A549 (cell line): Measurements from ENCODE around the gene EXOC6. TPM values are rescaled to one million over a fixed set of nuclear protein-coding genes. Genes with fewer than 3 reads are reported as not detected.

Source experiments
- ATAC-seq, 2 experiments: fragments of 200-7000 bp in 1 of 2; fragments of >200 bp in 1 of 2; cut with Nextera tagmentation in 1 of 2; cut with Tn5 transposase in 1 of 2; 3 replicates each; pipeline versions ENCODE4 v1.8.0 to v1.9.1; 2018 to 2020; ENCODE audit warnings: mild to moderate bottlenecking in 1 of 2, moderate library complexity in 1 of 2
- CTCF ChIA-PET: fragments of 300-600 bp; sonication (Branson Sonifier 250); formaldehyde crosslinking; extraction: SDS; loops from one replicate; lab custom pipeline; 2021; ENCODE audit warnings: antibody characterized with exemption, inconsistent platforms; lab: Yijun Ruan, JAX
- POLR2A ChIA-PET: fragments of 350-600 bp; formaldehyde crosslinking; extraction: SDS; loops from one replicate; lab custom pipeline; 2021; ENCODE audit warnings: antibody characterized with exemption, inconsistent platforms; lab: Yijun Ruan, JAX
- DNase-seq, 2 experiments: peaks; one replicate each; pipeline versions ENCODE4 v3.0.0 to v3.0.0-alpha.2; 2011 to 2016; ENCODE audit warnings: low read depth in 1 of 2, low spot score in 1 of 2
- FAIRE-seq: peaks from 2 replicates; lab custom pipeline; 2011; peaks lifted over from hg19 to GRCh38; lab: Jason Lieb, UNC
- H3K27ac ChIP-seq, 2 experiments: fragments of >200 bp; sonication (Bioruptor Twin); formaldehyde crosslinking; 3 replicates each; pipeline ENCODE4 v1.5.1; 2016 to 2017
- H3K4me1 ChIP-seq: fragments of >200 bp; sonication (Bioruptor Twin); formaldehyde crosslinking; 3 replicates; pipeline ENCODE4 v1.6.1; 2016
- H3K4me2 ChIP-seq: fragments of >200 bp; sonication (Bioruptor Twin); formaldehyde crosslinking; 3 replicates; pipeline ENCODE4 v1.6.1; 2016
- H3K4me3 ChIP-seq: fragments of >200 bp; sonication (Bioruptor Twin); formaldehyde crosslinking; 3 replicates; pipeline ENCODE4 v1.5.1; 2016
- H3K9me3 ChIP-seq: fragments of >200 bp; sonication (Bioruptor Twin); formaldehyde crosslinking; 3 replicates; pipeline ENCODE4 v1.6.1; 2016
- CBX2 ChIP-seq: fragments of 200-600 bp; sonication (generic); IDR thresholded peaks from 2 replicates; pipeline ENCODE4 v1.6.1; 2016; ENCODE audit warnings: low read depth, mild to moderate bottlenecking, borderline replicate concordance
- CBX8 ChIP-seq: fragments of 200-600 bp; sonication (generic); IDR thresholded peaks from 2 replicates; pipeline ENCODE4 v1.6.1; 2016
- CEBPB ChIP-seq, 2 experiments: fragments of >200 bp in 1 of 2; sonication (Bioruptor Twin) in 1 of 2; formaldehyde crosslinking in 1 of 2; IDR thresholded peaks; 2 replicates each; pipeline ENCODE4 v1.6.1; 2012 to 2016
- EHMT2 ChIP-seq: fragments of 200-600 bp; sonication (generic); IDR thresholded peaks from 2 replicates; pipeline ENCODE4 v1.6.1; 2016; ENCODE audit warnings: antibody characterized with exemption, low read depth, mild to moderate bottlenecking, moderate library complexity
- EP300 ChIP-seq, 2 experiments: fragments of >200 bp; sonication (Bioruptor Twin); formaldehyde crosslinking; IDR thresholded peaks; 2 replicates in 1 of 2; 3 replicates in 1 of 2; pipeline ENCODE4 v1.6.1; 2016 to 2017
- ESRRA ChIP-seq: fragments of 150-350 bp; IDR thresholded peaks from 2 replicates; pipeline ENCODE4 v1.6.1; 2014; ENCODE audit warnings: mild to moderate bottlenecking, low read length, borderline replicate concordance
- FOSB ChIP-seq: fragments of 250-450 bp; sonication (Bioruptor Pico); IDR thresholded peaks from 2 replicates; pipeline ENCODE4 v1.5.0; 2020; ENCODE audit warnings: mild to moderate bottlenecking, moderate library complexity
- HOXB13 ChIP-seq: fragments of 250-450 bp; sonication (Bioruptor Pico); IDR thresholded peaks from 2 replicates; pipeline ENCODE4 v1.5.0; 2020; ENCODE audit warnings: low read depth, mild to moderate bottlenecking, moderate library complexity
- JUN ChIP-seq, 2 experiments: fragments of >200 bp; sonication (Bioruptor Twin); formaldehyde crosslinking; IDR thresholded peaks; 2 replicates in 1 of 2; 3 replicates in 1 of 2; pipeline ENCODE4 v1.6.1; 2016 to 2017
- KDM5A ChIP-seq: fragments of 200-600 bp; sonication (generic); IDR thresholded peaks from 2 replicates; pipeline ENCODE4 v1.6.1; 2016; ENCODE audit warnings: antibody characterized with exemption, mild to moderate bottlenecking
- MYC ChIP-seq: IDR thresholded peaks from 2 replicates; pipeline ENCODE4 v1.6.1; 2012; ENCODE audit warnings: mild to moderate bottlenecking, inconsistent platforms, low read length, improper control_type of control experiment, borderline replicate concordance
- RAD21 ChIP-seq, 2 experiments: fragments of >200 bp in 1 of 2; sonication (Bioruptor Twin) in 1 of 2; formaldehyde crosslinking in 1 of 2; IDR thresholded peaks in 1 of 2; conservative IDR thresholded peaks in 1 of 2; 2 replicates in 1 of 2; 3 replicates in 1 of 2; pipeline ENCODE4 v1.6.1; 2012 to 2018; ENCODE audit warnings: inconsistent platforms in 1 of 2
- REST ChIP-seq: fragments of 200-600 bp; sonication (generic); IDR thresholded peaks from 2 replicates; pipeline ENCODE4 v1.6.1; 2016; ENCODE audit warnings: antibody characterized with exemption, mild to moderate bottlenecking, moderate library complexity
- SMC3 ChIP-seq: fragments of >200 bp; sonication (Bioruptor Twin); formaldehyde crosslinking; IDR thresholded peaks from 3 replicates; pipeline ENCODE4 v1.6.1; 2018; ENCODE audit warnings: inconsistent platforms
- TFCP2L1 ChIP-seq: fragments of 250-450 bp; sonication (Bioruptor Pico); IDR thresholded peaks from 2 replicates; pipeline ENCODE4 v1.5.0; 2021; ENCODE audit warnings: mild to moderate bottlenecking
- TP53 ChIP-seq: fragments of 250-450 bp; sonication (Bioruptor Pico); IDR thresholded peaks from 2 replicates; pipeline ENCODE4 v1.5.0; 2021; ENCODE audit warnings: mild to moderate bottlenecking, moderate library complexity
- ZC3H11A ChIP-seq: fragments of 450-650 bp; IDR thresholded peaks from 2 replicates; pipeline ENCODE4 v1.6.1; 2014; ENCODE audit warnings: antibody characterized with exemption, mild to moderate bottlenecking
- ZSCAN20 ChIP-seq: fragments of 250-450 bp; sonication (Bioruptor Pico); IDR thresholded peaks from 2 replicates; pipeline ENCODE4 v1.8.0; 2022; ENCODE audit warnings: mild to moderate bottlenecking, moderate library complexity
- WGBS: methylation state at CpG from one replicate; pipeline ENCODE4 v1.1.6; 2017; ENCODE audit errors: missing lambda C conversion rate; 5-methylcytosine and 5-hydroxymethylcytosine counted together
- polyA plus RNA-seq, 4 experiments: library from polyadenylated mRNA; depleted of rRNA in 3 of 4; stranded (reverse); fragments of >200 nt; fragmentation: RNase III in 1 of 4; extraction: RNeasy Plus Mini Kit Qiagen cat#74134 plus additional on column Dnase treatment in 1 of 4; gene quantifications; 2 replicates in 3 of 4; 3 replicates in 1 of 4; pipeline ENCODE4 v1.2.3, GENCODE V29; 2011 to 2017
- TF ChIP-seq, protein P1 (sequence below): fragments of 250-450 bp; sonication (Bioruptor Pico); IDR thresholded peaks from 2 replicates; pipeline ENCODE4 v1.5.0; 2020; ENCODE audit warnings: low read depth, mild to moderate bottlenecking, moderate library complexity
- TF ChIP-seq, protein P2 (sequence below): IDR thresholded peaks from 2 replicates; pipeline ENCODE4 v1.6.1; 2012; ENCODE audit warnings: low read depth, borderline replicate concordance
- TF ChIP-seq, protein P3 (sequence below): IDR thresholded peaks from 2 replicates; pipeline ENCODE4 v1.6.1; 2012
- TF ChIP-seq, protein P4 (sequence below): fragments of >200 bp; sonication (Bioruptor Twin); formaldehyde crosslinking; IDR thresholded peaks from 3 replicates; pipeline ENCODE4 v1.5.1; 2016

EXOC6 gene
- polyA plus RNA-seq, 2 of the 4 experiments (the other 2 are of a cell fraction), result 16.8 to 48.5 TPM

DNA sequence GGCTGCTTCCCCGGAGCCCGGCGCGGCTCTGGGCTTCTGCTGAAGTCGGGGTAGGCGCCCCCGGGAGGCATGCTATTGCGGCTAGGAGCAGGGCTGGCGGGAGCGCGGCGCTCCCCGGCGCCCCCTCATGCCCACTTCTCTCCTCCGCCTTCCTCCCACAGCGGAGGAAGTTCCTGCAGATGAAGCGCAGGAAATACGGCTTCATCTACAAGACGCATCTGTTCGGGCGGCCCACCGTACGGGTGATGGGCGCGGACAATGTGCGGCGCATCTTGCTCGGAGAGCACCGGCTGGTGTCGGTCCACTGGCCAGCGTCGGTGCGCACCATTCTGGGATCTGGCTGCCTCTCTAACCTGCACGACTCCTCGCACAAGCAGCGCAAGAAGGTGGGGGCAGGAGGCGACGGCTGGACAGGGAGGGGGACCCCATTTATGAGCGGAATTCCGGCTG, 225.9 kb downstream of the EXOC6 start:
- no peak for FAIRE-seq
- TF ChIP-seq, protein P1, sequence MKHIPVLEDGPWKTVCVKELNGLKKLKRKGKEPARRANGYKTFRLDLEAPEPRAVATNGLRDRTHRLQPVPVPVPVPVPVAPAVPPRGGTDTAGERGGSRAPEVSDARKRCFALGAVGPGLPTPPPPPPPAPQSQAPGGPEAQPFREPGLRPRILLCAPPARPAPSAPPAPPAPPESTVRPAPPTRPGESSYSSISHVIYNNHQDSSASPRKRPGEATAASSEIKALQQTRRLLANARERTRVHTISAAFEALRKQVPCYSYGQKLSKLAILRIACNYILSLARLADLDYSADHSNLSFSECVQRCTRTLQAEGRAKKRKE, result no peak
- TF ChIP-seq ZC3H11A (no peak), SMC3 (peak; percentile 67), HOXB13 (CRISPR knock-in tag) (no peak), RAD21 (conservative IDR thresholded peaks at IDR 0.05 in 1 of 2, IDR thresholded peaks at IDR 0.05 in 1 of 2) (peak; percentile 29 to 54; a peak in 4 of 5 replicates), EHMT2 (no peak)
- TF ChIP-seq, protein P2, sequence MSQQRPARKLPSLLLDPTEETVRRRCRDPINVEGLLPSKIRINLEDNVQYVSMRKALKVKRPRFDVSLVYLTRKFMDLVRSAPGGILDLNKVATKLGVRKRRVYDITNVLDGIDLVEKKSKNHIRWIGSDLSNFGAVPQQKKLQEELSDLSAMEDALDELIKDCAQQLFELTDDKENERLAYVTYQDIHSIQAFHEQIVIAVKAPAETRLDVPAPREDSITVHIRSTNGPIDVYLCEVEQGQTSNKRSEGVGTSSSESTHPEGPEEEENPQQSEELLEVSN, result 0 out of 2 replicates have a peak, but pooled peaks have one; percentile 28
- TF ChIP-seq, protein P3, sequence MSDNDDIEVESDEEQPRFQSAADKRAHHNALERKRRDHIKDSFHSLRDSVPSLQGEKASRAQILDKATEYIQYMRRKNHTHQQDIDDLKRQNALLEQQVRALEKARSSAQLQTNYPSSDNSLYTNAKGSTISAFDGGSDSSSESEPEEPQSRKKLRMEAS, result peak; percentile 47; the same call in 1 of the 2 replicates
- TF ChIP-seq, protein P4, sequence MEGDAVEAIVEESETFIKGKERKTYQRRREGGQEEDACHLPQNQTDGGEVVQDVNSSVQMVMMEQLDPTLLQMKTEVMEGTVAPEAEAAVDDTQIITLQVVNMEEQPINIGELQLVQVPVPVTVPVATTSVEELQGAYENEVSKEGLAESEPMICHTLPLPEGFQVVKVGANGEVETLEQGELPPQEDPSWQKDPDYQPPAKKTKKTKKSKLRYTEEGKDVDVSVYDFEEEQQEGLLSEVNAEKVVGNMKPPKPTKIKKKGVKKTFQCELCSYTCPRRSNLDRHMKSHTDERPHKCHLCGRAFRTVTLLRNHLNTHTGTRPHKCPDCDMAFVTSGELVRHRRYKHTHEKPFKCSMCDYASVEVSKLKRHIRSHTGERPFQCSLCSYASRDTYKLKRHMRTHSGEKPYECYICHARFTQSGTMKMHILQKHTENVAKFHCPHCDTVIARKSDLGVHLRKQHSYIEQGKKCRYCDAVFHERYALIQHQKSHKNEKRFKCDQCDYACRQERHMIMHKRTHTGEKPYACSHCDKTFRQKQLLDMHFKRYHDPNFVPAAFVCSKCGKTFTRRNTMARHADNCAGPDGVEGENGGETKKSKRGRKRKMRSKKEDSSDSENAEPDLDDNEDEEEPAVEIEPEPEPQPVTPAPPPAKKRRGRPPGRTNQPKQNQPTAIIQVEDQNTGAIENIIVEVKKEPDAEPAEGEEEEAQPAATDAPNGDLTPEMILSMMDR, result peak; percentile 59
- Histone ChIP-seq H3K4me1 (peaks cover 22% of the 10 kb centered on the region; the same call in 2 of the 3 replicates), H3K4me2 (peak overlapping the region; percentile 96), H3K27ac (peak overlapping the region; percentile 57 to 86), H3K9me3 (no peaks in the 10 kb centered on the region), H3K4me3 (peak overlapping the region; percentile 61)
- POLR2A ChIA-PET, result interaction anchor here (1.2 kb wide), 1 partner anchor 182 kb away, joined by 4 read pairs; no protein-coding TSS in a partner anchor
- CTCF ChIA-PET, result interaction anchor here (0.6 to 8.8 kb wide), 13 partner anchors 18 to 333 kb away, joined by 3 to 88 read pairs (median 4); no protein-coding TSS in a partner anchor
- 0% methylated on average over 6 of the region's 40 CpGs for WGBS
- peak; percentile 61 to 71 for DNase-seq
- ATAC-seq, result peak; percentile 77 to 81

GRCh38 chr10:93074597-93075368, 226.5 kb downstream of the EXOC6 start:
- no peak for FAIRE-seq
- peak overlapping the region; percentile 96 for H3K4me2 ChIP-seq
- no peaks in the 10 kb centered on the region for H3K9me3 ChIP-seq
- TF ChIP-seq FOSB (CRISPR knock-in tag) (no peak), SMC3 (no peak), TP53 (CRISPR knock-in tag) (no peak), MYC (no peak)
- peak overlapping the region; percentile 61 for H3K4me3 ChIP-seq
- 89% methylated on average over 65 of the region's 67 CpGs for WGBS
- no peak for DNase-seq
- CTCF ChIA-PET, result interaction anchor here (0.6 to 8.8 kb wide), 13 partner anchors 10 to 275 kb away, joined by 3 to 88 read pairs (median 4); no protein-coding TSS in a partner anchor
- peaks cover 26% of the 10 kb centered on the region; the same call in 2 of the 3 replicates for H3K4me1 ChIP-seq
- peak overlapping the region; percentile 57 to 86 for H3K27ac ChIP-seq
- no peak for ATAC-seq
- POLR2A ChIA-PET, result interaction anchor here (1.2 kb wide), 1 partner anchor 183 kb away, joined by 4 read pairs; no protein-coding TSS in a partner anchor

GRCh38 chr10:93075369-93076221, 227.3 kb downstream of the EXOC6 start:
- ChIA-PET POLR2A (no interaction called here), CTCF (interaction anchor here (0.6 to 8.8 kb wide), 11 partner anchors 10 to 277 kb away, joined by 3 to 88 read pairs (median 4); no protein-coding TSS in a partner anchor)
- ATAC-seq (no peak), DNase-seq (no peak), FAIRE-seq (no peak)
- 90% methylated on average over 20 of the region's 25 CpGs for WGBS
- Histone ChIP-seq H3K27ac (no peak overlapping the region), H3K4me3 (no peak overlapping the region), H3K4me1 (peaks cover 34% of the 10 kb centered on the region; the same call in 2 of the 3 replicates), H3K4me2 (no peak overlapping the region), H3K9me3 (no peaks in the 10 kb centered on the region)
- TF ChIP-seq MYC (no peak), JUN (IDR thresholded peaks at IDR 0.05) (no peak), EP300 (IDR thresholded peaks at IDR 0.05) (no peak), REST (no peak), ZSCAN20 (no peak), CBX8 (no peak), CBX2 (no peak), TP53 (CRISPR knock-in tag) (no peak), CEBPB (IDR thresholded peaks at IDR 0.05) (no peak), KDM5A (no peak), TFCP2L1 (CRISPR knock-in tag) (no peak), ESRRA (no peak), ZC3H11A (no peak), SMC3 (no peak)
